ENCODE measurements around the gene CDH4.

The CDH4 gene

GRCh38 chr20:61789329-61789728 lies 537.3 kb downstream of the CDH4 start:
- H3K9me3 ChIP-seq (ENCODE audit: control insufficient read depth, insufficient read depth, low read length), result no peaks in the 10 kb centered on the region
- H3K36me3 ChIP-seq (ENCODE audit: control insufficient read depth, insufficient read depth, low read length), result no peaks in the 10 kb centered on the region
- no peak overlapping the region for H3K9ac ChIP-seq (ENCODE audit: low read depth, low read length)
- H3K4me3 ChIP-seq (ENCODE audit: low read depth, low read length), result no peak overlapping the region
- no peaks in the 10 kb centered on the region for H3K4me1 ChIP-seq (ENCODE audit: control insufficient read depth, insufficient read depth, low read length)
- H3K27me3 ChIP-seq (ENCODE audit: control insufficient read depth, insufficient read depth, low read length), result no peaks in the 10 kb centered on the region

GRCh38 chr20:61790116-61790827 lies 538.2 kb downstream of the CDH4 start:
- H3K4me1 ChIP-seq (ENCODE audit: control insufficient read depth, insufficient read depth, low read length), result no peaks in the 10 kb centered on the region
- H3K36me3 ChIP-seq (ENCODE audit: control insufficient read depth, insufficient read depth, low read length), result no peaks in the 10 kb centered on the region
- H3K27me3 ChIP-seq (ENCODE audit: control insufficient read depth, insufficient read depth, low read length), result no peaks in the 10 kb centered on the region
- no peaks in the 10 kb centered on the region for H3K9me3 ChIP-seq (ENCODE audit: control insufficient read depth, insufficient read depth, low read length)
- no peak overlapping the region for H3K4me3 ChIP-seq (ENCODE audit: low read depth, low read length)
- H3K9ac ChIP-seq (ENCODE audit: low read depth, low read length), result no peak overlapping the region

GRCh38 chr20:61791995-61792394 lies 539.9 kb downstream of the CDH4 start:
- Histone ChIP-seq H3K36me3 (ENCODE audit: control insufficient read depth, insufficient read depth, low read length) (no peaks in the 10 kb centered on the region), H3K4me3 (ENCODE audit: low read depth, low read length) (no peak overlapping the region), H3K27me3 (ENCODE audit: control insufficient read depth, insufficient read depth, low read length) (no peaks in the 10 kb centered on the region), H3K4me1 (ENCODE audit: control insufficient read depth, insufficient read depth, low read length) (no peaks in the 10 kb centered on the region), H3K9ac (ENCODE audit: low read depth, low read length) (no peak overlapping the region), H3K9me3 (ENCODE audit: control insufficient read depth, insufficient read depth, low read length) (no peaks in the 10 kb centered on the region)

- Histone ChIP-seq H3K27me3 (ENCODE audit: control insufficient read depth, insufficient read depth, low read length) (no peaks in the 10 kb centered on the region), H3K4me3 (ENCODE audit: low read depth, low read length) (no peak overlapping the region), H3K4me1 (ENCODE audit: control insufficient read depth, insufficient read depth, low read length) (no peaks in the 10 kb centered on the region), H3K36me3 (ENCODE audit: control insufficient read depth, insufficient read depth, low read length) (no peaks in the 10 kb centered on the region), H3K9ac (ENCODE audit: low read depth, low read length) (no peak overlapping the region), H3K9me3 (ENCODE audit: control insufficient read depth, insufficient read depth, low read length) (no peaks in the 10 kb centered on the region)
Observed at GRCh38 chr20:61795669-61796630, 543.9 kb downstream of the CDH4 start.

- no peaks in the 10 kb centered on the region for H3K27me3 ChIP-seq (ENCODE audit: control insufficient read depth, insufficient read depth, low read length)
- H3K4me1 ChIP-seq (ENCODE audit: control insufficient read depth, insufficient read depth, low read length), result no peaks in the 10 kb centered on the region
- no peaks in the 10 kb centered on the region for H3K36me3 ChIP-seq (ENCODE audit: control insufficient read depth, insufficient read depth, low read length)
- no peak overlapping the region for H3K9ac ChIP-seq (ENCODE audit: low read depth, low read length)
- no peak overlapping the region for H3K4me3 ChIP-seq (ENCODE audit: low read depth, low read length)
- H3K9me3 ChIP-seq (ENCODE audit: control insufficient read depth, insufficient read depth, low read length), result no peaks in the 10 kb centered on the region
Observed at GRCh38 chr20:61796738-61797137, 544.7 kb downstream of the CDH4 start.

GRCh38 chr20:61797200-61797599 lies 545.1 kb downstream of the CDH4 start:
- Histone ChIP-seq H3K4me1 (ENCODE audit: control insufficient read depth, insufficient read depth, low read length) (no peaks in the 10 kb centered on the region), H3K9me3 (ENCODE audit: control insufficient read depth, insufficient read depth, low read length) (no peaks in the 10 kb centered on the region), H3K36me3 (ENCODE audit: control insufficient read depth, insufficient read depth, low read length) (no peaks in the 10 kb centered on the region), H3K9ac (ENCODE audit: low read depth, low read length) (no peak overlapping the region), H3K27me3 (ENCODE audit: control insufficient read depth, insufficient read depth, low read length) (no peaks in the 10 kb centered on the region), H3K4me3 (ENCODE audit: low read depth, low read length) (no peak overlapping the region)

- H3K4me1 ChIP-seq (ENCODE audit: control insufficient read depth, insufficient read depth, low read length), result no peaks in the 10 kb centered on the region
- H3K9ac ChIP-seq (ENCODE audit: low read depth, low read length), result no peak overlapping the region
- H3K9me3 ChIP-seq (ENCODE audit: control insufficient read depth, insufficient read depth, low read length), result no peaks in the 10 kb centered on the region
- no peaks in the 10 kb centered on the region for H3K36me3 ChIP-seq (ENCODE audit: control insufficient read depth, insufficient read depth, low read length)
- H3K4me3 ChIP-seq (ENCODE audit: low read depth, low read length), result no peak overlapping the region
- no peaks in the 10 kb centered on the region for H3K27me3 ChIP-seq (ENCODE audit: control insufficient read depth, insufficient read depth, low read length)
Observed at GRCh38 chr20:61797971-61798411, 545.9 kb downstream of the CDH4 start.

- H3K36me3 ChIP-seq (ENCODE audit: control insufficient read depth, insufficient read depth, low read length), result no peaks in the 10 kb centered on the region
- H3K4me1 ChIP-seq (ENCODE audit: control insufficient read depth, insufficient read depth, low read length), result no peaks in the 10 kb centered on the region
- no peak overlapping the region for H3K9ac ChIP-seq (ENCODE audit: low read depth, low read length)
- H3K9me3 ChIP-seq (ENCODE audit: control insufficient read depth, insufficient read depth, low read length), result no peaks in the 10 kb centered on the region
- H3K4me3 ChIP-seq (ENCODE audit: low read depth, low read length), result no peak overlapping the region
- no peaks in the 10 kb centered on the region for H3K27me3 ChIP-seq (ENCODE audit: control insufficient read depth, insufficient read depth, low read length)
Observed at GRCh38 chr20:61798632-61799031, 546.6 kb downstream of the CDH4 start.

GRCh38 chr20:61799394-61799923 lies 547.4 kb downstream of the CDH4 start:
- no peaks in the 10 kb centered on the region for H3K27me3 ChIP-seq (ENCODE audit: control insufficient read depth, insufficient read depth, low read length)
- H3K36me3 ChIP-seq (ENCODE audit: control insufficient read depth, insufficient read depth, low read length), result no peaks in the 10 kb centered on the region
- no peaks in the 10 kb centered on the region for H3K4me1 ChIP-seq (ENCODE audit: control insufficient read depth, insufficient read depth, low read length)
- no peak overlapping the region for H3K9ac ChIP-seq (ENCODE audit: low read depth, low read length)
- H3K4me3 ChIP-seq (ENCODE audit: low read depth, low read length), result no peak overlapping the region
- no peaks in the 10 kb centered on the region for H3K9me3 ChIP-seq (ENCODE audit: control insufficient read depth, insufficient read depth, low read length)

GRCh38 chr20:61799928-61800327 lies 547.9 kb downstream of the CDH4 start:
- Histone ChIP-seq H3K9me3 (ENCODE audit: control insufficient read depth, insufficient read depth, low read length) (no peaks in the 10 kb centered on the region), H3K27me3 (ENCODE audit: control insufficient read depth, insufficient read depth, low read length) (no peaks in the 10 kb centered on the region), H3K36me3 (ENCODE audit: control insufficient read depth, insufficient read depth, low read length) (no peaks in the 10 kb centered on the region)

GRCh38 chr20:61800359-61801064 lies 548.5 kb downstream of the CDH4 start:
- Histone ChIP-seq H3K9ac (ENCODE audit: low read depth, low read length) (no peak overlapping the region), H3K36me3 (ENCODE audit: control insufficient read depth, insufficient read depth, low read length) (no peaks in the 10 kb centered on the region), H3K27me3 (ENCODE audit: control insufficient read depth, insufficient read depth, low read length) (no peaks in the 10 kb centered on the region), H3K4me1 (ENCODE audit: control insufficient read depth, insufficient read depth, low read length) (no peaks in the 10 kb centered on the region), H3K9me3 (ENCODE audit: control insufficient read depth, insufficient read depth, low read length) (no peaks in the 10 kb centered on the region), H3K4me3 (ENCODE audit: low read depth, low read length) (no peak overlapping the region)

More at GRCh38 chr20:61799928-61800327, 547.9 kb downstream of the CDH4 start:
- H3K9ac ChIP-seq (ENCODE audit: low read depth, low read length), result no peak overlapping the region
- H3K4me1 ChIP-seq (ENCODE audit: control insufficient read depth, insufficient read depth, low read length), result no peaks in the 10 kb centered on the region
- H3K4me3 ChIP-seq (ENCODE audit: low read depth, low read length), result no peak overlapping the region
